Parathyroid adenoma (tissue), 2 donors: ENCODE data around the gene C16orf74.

ENCODE experiments used
- H2AFZ ChIP-seq: fragments of 300-600 bp; sonication (generic); one replicate; pipeline ENCODE4 v1.7.0; 2017; ENCODE audit warnings: antibody characterized with exemption, mild to moderate bottlenecking
- H3K27ac ChIP-seq: fragments of 300-600 bp; sonication (generic); one replicate; pipeline ENCODE4 v1.7.0; 2017
- H3K27me3 ChIP-seq: fragments of 300-600 bp; sonication (generic); one replicate; pipeline ENCODE4 v1.7.0; 2017; ENCODE audit warnings: low read length; ENCODE audit not compliant: control insufficient read depth, insufficient read depth
- H3K36me3 ChIP-seq: fragments of 300-600 bp; sonication (generic); one replicate; pipeline ENCODE4 v1.7.0; 2017; ENCODE audit warnings: low read length; ENCODE audit not compliant: control insufficient read depth, insufficient read depth
- H3K4me1 ChIP-seq: fragments of 300-600 bp; sonication (generic); one replicate; pipeline ENCODE4 v1.7.0; 2017; ENCODE audit warnings: control low read depth
- H3K4me2 ChIP-seq: fragments of 300-600 bp; sonication (generic); one replicate; pipeline ENCODE4 v1.7.0; 2017; ENCODE audit warnings: low read length
- H3K4me3 ChIP-seq: fragments of 300-600 bp; sonication (generic); one replicate; pipeline ENCODE4 v1.7.0; 2017; ENCODE audit warnings: low read depth, low read length
- H3K79me2 ChIP-seq: fragments of 300-600 bp; sonication (generic); one replicate; pipeline ENCODE4 v1.7.0; 2017; ENCODE audit warnings: control low read depth
- H3K9ac ChIP-seq: fragments of 300-600 bp; sonication (generic); one replicate; pipeline ENCODE4 v1.7.0; 2017; ENCODE audit warnings: mild to moderate bottlenecking
- H3K9me3 ChIP-seq: fragments of 300-600 bp; sonication (generic); one replicate; pipeline ENCODE4 v1.7.0; 2017; ENCODE audit warnings: low read length; ENCODE audit not compliant: control insufficient read depth
- CTCF ChIP-seq: fragments of 300-600 bp; sonication (generic); IDR thresholded peaks from one replicate; pipeline ENCODE4 v1.7.0; 2017; ENCODE audit warnings: antibody characterized with exemption, mild to moderate bottlenecking
- donor health status: primary hyperparathyroidism.

The C16orf74 gene

GRCh38 chr16:85777583-85778310, 26.9 kb upstream of the C16orf74 start:
- peak overlapping the region; percentile 17 for H3K27ac ChIP-seq

GRCh38 chr16:85774811-85775210, 23.9 kb upstream of the C16orf74 start:
- Histone ChIP-seq H3K79me2 (no peaks in the 10 kb centered on the region), H3K27me3 (no peaks in the 10 kb centered on the region), H3K36me3 (no peaks in the 10 kb centered on the region), H2AFZ (no peak overlapping the region), H3K9ac (no peak overlapping the region), H3K4me3 (no peak overlapping the region), H3K4me2 (no peak overlapping the region), H3K4me1 (no peaks in the 10 kb centered on the region), H3K27ac (no peak overlapping the region), H3K9me3 (no peaks in the 10 kb centered on the region)
- no peak for TF ChIP-seq CTCF

More at GRCh38 chr16:85777583-85778310, 26.9 kb upstream of the C16orf74 start:
- Histone ChIP-seq H3K4me1 (peaks cover 7% of the 10 kb centered on the region), H3K9ac (no peak overlapping the region), H3K27me3 (no peaks in the 10 kb centered on the region), H3K4me3 (no peak overlapping the region), H3K36me3 (no peaks in the 10 kb centered on the region), H3K79me2 (no peaks in the 10 kb centered on the region), H2AFZ (no peak overlapping the region), H3K9me3 (no peaks in the 10 kb centered on the region), H3K4me2 (no peak overlapping the region)
- no peak for TF ChIP-seq CTCF

DNA sequence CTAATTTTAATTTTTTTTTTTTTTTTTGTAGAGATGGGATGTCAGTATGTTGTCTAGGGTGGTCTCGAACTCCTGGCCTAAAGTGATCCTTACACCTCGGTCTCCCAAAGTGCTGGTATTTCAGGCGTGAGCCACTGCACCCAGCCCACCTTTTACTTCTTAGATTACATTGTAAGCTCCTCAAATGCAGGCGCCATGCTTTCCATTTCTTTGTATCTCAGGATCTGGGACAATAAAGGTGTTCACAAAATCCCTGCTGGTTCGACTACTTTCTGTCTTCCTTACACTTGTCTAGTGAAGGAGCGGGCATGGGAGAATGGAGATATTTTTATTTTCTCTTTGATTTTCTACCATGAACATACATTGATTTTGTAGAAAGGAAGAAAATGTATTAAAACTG, 23.2 kb upstream of the C16orf74 start:
- H3K4me1 ChIP-seq, result no peaks in the 10 kb centered on the region
- H3K4me3 ChIP-seq, result no peak overlapping the region
- H2AFZ ChIP-seq, result no peak overlapping the region
- H3K79me2 ChIP-seq, result no peaks in the 10 kb centered on the region
- H3K27ac ChIP-seq, result no peak overlapping the region
- no peak overlapping the region for H3K9ac ChIP-seq
- H3K4me2 ChIP-seq, result no peak overlapping the region
- TF ChIP-seq CTCF, result no peak
- no peaks in the 10 kb centered on the region for H3K27me3 ChIP-seq
- no peaks in the 10 kb centered on the region for H3K36me3 ChIP-seq
- H3K9me3 ChIP-seq, result no peaks in the 10 kb centered on the region

DNA sequence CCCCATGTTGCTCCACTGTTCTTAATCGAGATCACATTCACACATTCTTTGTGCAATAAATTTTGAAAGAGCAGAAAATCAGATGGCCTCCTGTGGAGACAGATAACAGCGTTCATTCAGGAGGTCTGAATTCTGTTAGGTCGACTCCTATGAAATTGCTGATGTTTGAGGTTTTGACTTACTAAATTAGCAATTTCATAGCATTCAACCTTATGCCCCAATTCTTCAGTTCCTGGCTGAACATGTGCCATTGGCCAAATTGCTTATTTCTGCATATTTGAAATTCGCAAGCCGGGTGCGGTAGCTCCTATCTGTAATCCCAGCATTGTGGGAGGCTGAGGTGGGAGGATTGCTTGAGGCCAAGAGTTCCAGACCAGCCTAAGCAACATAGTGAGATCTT, 22.1 kb upstream of the C16orf74 start:
- Histone ChIP-seq H3K9ac (no peak overlapping the region), H3K27ac (no peak overlapping the region), H3K4me3 (no peak overlapping the region), H3K4me2 (no peak overlapping the region), H3K36me3 (no peaks in the 10 kb centered on the region), H2AFZ (no peak overlapping the region), H3K9me3 (no peaks in the 10 kb centered on the region), H3K27me3 (no peaks in the 10 kb centered on the region), H3K4me1 (no peaks in the 10 kb centered on the region), H3K79me2 (no peaks in the 10 kb centered on the region)
- no peak for TF ChIP-seq CTCF

- Histone ChIP-seq H3K9ac (no peak overlapping the region), H3K4me1 (no peaks in the 10 kb centered on the region), H3K4me3 (no peak overlapping the region), H3K4me2 (no peak overlapping the region), H3K36me3 (no peaks in the 10 kb centered on the region), H3K27ac (no peak overlapping the region), H3K79me2 (no peaks in the 10 kb centered on the region), H2AFZ (no peak overlapping the region), H3K27me3 (no peaks in the 10 kb centered on the region), H3K9me3 (no peaks in the 10 kb centered on the region)
- no peak for TF ChIP-seq CTCF
These were observed 19.8 kb upstream of the C16orf74 start for GRCh38 chr16:85770741-85771140.
